HG03175 (cell line): Measurements from ENCODE around the gene DROSHA.
"Not testable (repeated sequence)": the region's sequence is repeated elsewhere in the genome, so short reads cannot be mapped to it uniquely, and the experiment has no call there.

ENCODE experiments used
- ATAC-seq: cut with Tn5 transposase; IDR thresholded peaks from one replicate; pipeline ENCODE4 v1.9.1; 2021; ENCODE audit warnings: mild to moderate bottlenecking, moderate library complexity; ENCODE audit not compliant: unreplicated experiment

DROSHA gene

DNA sequence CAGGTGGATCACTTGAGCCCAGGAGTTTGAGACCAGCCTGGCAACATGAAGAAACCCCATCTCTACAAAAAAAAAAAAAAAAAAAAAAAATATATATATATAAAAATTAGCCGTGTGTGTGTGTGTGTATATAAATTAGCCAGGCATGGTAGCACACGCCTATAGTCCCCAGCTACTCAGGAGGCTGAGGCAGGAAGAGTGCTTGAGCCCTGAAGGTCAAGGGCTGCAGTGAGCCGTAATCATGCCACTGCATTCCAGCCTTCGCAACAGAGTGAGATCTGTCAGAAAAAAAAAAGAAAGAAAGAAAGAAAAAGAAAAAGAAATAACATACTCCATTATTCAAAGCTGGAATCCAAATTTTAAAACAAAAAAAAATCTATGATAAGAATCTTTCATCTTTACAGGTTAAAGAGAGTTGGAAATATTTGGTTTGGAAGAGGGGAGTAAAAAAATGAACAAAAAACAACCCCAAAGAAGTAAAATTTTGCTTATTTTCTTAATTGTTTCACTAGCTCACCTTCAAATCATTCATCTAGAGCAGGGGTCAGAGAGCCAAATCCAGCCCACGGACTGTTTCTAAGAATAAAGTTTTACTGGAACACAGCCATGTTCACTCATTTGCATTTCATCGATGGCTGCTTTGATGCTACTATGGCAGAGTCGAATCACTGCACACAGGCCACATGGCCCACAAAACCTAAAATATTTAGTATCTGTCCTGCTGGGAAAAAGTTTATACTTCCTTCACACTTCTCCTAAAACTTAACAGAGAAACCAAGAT, 109.9 kb downstream of the DROSHA start:
- ATAC-seq, result no peak

DNA sequence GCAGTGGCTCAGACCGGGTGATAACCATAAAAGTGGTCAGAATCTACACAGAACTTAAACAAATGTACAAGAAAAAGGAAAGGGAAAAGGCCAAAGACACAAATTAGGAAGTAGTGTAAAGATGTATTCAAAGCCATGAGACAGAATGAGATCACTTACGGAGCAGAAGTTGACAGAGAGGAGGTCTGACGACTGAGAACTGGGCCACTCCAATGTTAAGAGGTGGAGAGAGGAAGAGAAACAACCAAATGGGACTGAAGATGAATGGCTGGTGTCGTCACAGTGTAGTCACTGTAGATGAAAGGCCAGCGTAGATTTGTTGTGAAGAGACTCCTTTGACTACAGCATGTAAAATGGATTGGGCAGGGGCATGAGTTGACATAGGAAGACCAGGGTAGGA, 114.4 kb downstream of the DROSHA start:
- ATAC-seq, result no peak

DNA sequence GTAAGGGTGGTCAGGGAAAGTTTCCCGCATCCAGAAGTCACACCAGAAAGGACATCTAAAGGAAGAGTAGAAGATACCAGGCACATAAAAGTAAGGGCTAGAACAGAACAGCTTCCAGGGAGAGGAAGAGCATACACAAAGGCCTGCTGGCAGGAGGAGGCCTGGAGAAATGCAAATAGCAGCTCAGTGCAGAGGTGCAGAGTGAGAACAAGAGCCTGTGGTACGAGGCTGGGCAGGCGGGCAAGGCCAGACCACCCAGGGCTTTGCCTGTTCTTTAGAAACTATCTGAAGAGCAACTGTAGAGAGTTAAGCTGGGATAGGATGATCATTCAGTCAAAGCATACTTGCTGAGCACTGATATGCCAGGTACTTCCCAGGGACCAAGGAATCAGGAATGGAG, 115.3 kb downstream of the DROSHA start:
- ATAC-seq, result no peak

DNA sequence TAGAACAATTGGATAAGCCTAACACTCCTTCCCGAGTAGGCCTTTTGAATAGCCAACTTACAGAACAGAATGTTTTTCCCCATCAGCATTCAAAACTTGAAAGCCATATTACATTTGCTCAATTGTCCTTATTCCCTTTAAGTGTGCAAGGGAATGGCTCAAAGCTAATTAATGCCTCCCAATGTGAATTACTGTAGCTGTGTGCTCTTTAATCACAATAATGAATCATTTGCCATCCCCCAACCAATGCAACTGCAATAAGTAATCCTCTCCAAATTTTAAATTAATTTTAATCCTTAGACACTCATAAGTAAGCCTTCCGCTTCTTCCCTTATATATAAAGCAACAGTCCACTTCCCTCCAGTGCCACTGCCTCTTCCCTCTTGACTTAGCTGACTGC, 115.9 kb downstream of the DROSHA start:
- no peak for ATAC-seq

DNA sequence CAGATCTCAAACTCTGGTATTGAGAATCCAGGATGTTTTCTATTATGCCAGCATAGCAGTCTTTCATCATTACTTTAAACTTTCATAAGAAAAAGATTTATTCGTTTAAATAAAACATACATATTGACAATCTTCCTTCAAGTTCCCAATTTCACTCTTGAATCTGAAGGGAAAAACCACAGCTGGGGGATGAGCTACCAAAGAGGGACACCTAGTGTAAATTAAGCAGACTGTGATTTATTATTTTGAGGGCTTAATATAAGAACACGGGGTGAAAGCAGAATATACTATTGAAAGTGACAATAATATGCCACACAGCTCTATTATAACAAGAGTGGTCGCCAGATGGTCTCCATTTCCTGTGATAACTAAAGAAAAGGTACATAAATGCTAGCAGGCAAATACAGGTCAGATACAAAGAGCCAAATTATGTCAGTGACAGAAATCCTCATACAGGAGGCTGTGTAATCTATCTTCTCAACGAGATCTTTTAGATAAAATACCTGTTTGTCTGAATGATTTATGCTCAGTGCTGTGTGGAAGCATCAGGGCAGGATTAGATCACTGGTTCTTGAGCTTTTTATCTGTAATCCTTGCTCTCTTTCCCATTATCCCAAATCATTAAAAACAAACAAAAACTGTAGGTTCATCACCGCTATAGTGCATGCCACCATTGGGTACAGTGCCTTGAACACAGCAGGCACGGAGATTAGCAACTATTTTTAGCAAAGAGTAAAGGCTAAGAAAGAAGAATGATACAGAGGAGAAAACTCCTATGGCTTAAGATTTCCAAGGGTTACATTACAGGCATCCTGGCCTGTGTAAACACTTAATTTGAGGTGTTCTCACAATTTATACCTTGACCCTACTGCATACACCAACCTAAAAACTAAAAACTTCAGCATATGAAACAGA, 116.6 kb downstream of the DROSHA start:
- no peak for ATAC-seq

DNA sequence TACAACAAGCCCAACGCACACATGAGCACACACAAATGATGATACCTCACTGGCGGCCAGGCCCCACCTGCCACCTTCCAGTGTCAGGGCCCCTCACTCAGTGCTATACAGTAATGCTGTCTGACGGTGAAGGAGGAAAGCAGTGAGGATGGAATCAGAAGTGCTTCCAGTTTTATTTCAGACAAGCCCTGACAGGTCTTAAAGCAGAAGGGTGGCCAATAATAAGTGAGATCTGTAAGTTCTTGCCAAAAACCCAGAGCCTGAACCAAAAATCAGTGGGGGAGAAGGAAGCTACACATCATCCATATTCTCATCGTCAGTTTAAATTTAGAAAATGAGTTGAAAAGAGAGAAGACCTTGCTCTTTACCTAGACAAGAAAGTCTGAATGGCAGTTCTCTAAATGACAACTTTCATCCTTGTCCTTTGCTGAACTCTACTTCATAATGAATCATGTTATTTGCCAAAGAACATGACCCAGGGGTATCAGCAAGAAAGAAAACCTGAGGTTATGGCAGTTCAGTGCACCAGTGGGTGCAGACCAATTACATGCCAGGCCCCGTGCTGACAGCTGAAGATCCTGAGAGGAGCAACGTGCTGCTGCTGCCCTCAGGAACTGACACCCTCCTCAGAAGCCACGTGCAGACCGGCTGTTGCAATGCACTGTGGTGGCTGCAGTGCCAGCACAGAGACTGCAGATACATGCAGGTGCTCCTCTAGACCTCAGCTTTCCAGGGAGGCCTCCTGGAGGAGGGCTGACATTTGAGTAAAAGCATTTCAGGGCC, 118.7 kb downstream of the DROSHA start:
- no peak for ATAC-seq

DNA sequence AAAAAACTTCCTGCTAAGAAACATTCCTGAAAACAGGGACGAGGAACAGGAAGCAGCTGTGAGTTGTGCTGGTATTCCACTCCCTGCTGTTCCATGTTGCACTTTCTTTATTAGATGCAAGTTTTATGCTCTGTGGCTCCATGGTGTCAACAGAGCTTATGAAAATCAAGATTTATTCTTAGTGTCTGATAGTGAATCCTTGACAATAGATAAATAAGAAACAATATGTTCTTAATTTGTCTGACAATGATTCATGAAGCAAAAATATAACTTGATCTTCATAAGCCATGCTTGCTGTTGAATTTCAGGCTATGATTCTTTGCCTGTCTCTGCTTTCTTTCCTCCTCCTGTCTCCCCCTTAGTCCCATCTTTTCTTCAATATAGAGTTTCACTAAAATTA, 119.6 kb downstream of the DROSHA start:
- no peak for ATAC-seq

DNA sequence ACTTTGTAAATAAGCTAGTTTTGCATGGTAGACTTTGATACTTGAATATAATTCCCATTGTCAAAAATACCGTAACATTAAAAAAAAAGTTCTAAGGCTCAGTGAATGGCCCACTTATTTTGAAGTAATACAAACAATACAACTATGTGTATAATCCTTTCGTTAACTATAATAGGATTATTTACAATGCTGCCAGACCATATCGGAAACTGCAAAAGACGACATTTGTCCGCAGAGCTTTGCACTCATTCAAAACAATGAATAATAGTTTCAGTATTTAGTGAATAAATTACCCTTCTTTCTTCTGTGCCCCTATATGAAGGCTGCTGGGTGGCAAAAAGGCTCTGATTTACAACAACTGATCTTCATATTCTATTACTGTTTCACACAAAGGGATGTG, 121.8 kb downstream of the DROSHA start:
- no peak for ATAC-seq

DNA sequence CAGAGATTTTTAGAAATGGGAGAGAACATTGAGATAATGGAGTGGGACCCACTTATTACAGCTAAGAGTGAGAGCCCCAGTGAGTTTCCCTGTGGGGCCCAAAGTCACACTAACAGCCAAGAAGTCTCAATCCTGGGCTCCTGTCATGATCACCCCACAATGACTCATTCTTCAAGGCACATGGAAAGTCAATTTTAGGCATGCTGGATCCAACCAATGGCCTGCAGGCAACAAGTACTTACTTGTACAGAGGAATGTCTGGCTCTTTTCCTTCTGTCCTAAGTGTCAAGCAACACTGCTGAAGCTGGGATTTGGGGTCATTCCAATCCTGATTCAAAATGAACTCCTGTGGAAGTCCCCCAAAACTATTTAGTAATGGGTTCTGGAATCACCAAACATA, 123.1 kb downstream of the DROSHA start:
- ATAC-seq, result no peak

DNA sequence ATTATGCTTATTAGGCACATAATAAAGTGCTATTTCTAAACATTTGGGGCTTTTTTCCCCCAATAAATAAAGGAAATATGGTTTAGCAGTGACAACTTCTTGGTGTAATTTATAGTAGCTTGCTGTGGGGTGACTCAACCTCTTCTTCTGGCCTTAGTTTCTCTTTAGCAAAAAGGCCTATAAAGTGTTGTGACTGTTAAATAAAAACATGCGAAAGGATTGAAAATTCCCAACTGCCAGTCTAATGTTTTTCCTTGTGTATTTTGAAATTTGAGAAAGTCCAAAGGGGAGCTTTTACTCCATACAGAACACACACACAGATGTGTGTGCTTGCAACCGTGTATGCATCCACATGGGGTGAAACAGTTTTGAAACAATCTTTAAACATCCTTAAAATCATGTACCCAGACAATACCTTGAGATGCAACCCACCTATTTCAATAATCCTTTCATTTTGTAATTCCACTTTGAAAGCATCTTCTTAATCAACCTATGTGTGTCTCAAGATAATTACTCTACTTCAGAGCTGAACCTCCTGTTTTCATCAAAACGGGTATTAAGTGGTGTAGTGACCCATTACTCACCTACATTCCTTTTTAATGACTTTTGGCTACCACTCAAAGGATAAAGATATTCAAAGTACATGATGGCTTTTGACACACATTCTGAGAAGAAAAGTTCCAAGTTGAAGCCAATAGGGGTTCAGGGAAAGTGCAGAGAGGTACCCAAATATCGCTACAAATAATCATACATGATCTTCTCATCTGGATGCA, 123.8 kb downstream of the DROSHA start:
- ATAC-seq, result no peak

DNA sequence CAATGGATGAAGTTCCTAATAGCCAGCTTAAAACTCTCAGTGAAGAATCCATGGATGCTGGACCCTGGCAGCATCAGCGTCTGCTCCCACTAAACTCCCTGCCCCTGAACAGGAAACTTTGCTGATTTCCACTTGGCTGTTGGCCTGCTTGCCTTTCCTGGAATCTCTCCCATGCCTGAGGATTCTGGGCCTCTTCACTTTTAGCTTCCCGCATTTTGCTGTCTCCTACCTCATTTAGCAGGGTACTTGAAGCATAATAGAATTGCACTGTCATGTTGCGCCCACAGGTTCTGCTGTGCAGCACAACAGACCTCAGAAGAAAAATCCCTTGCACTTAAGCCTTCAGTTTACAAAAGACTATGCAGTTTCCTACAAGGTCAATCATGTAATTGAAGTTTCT, 127.6 kb downstream of the DROSHA start:
- ATAC-seq, result no peak

DNA sequence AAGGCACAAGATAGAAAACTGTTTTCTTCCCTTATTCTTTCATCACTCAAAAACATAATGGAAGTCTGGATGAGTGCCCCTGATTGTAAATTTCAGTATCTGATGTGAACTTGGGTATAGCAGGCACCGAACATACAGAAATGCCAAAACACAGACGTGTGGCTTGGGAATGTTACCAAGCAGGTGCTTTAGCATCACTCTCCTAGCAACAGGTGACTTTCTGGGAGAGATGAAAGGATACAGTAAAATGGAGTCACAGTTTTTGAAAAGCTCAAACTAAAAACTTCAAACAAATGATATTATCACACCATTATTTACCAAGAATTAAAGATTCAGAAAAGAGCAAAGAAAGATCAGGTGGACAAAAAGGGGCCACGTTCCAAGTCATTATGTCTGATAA, 130.2 kb downstream of the DROSHA start:
- no peak for ATAC-seq

DNA sequence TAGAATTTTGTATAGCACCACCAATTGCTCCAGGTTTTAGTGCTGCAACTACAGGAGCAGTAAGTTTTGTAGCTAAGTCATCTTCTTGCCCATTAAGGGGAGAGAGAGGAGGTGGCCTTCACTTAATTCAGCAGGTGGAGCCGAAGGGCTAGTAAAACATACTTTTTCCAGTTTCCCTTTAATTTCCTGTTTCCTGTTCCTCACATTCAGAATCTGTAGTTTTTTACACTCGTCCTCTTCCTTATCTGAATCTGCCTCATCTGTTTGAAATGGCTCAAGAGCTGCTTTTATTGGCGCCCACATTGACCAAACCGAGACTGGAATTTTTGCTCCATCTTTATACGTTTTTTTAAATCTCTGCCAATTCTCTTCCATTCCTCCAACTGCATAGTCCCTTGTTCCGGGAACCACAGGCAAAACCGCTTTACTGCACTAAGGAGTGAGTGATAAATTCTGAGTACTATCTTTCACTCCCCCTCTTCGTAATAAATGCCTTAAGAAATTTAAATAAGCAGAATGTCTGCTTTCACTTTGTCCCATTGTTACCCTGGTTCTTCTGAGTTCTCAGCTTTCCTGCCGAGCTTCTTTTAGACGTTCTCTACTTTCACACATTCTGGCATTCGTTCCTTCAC, 133.9 kb downstream of the DROSHA start:
- no peak for ATAC-seq

DNA sequence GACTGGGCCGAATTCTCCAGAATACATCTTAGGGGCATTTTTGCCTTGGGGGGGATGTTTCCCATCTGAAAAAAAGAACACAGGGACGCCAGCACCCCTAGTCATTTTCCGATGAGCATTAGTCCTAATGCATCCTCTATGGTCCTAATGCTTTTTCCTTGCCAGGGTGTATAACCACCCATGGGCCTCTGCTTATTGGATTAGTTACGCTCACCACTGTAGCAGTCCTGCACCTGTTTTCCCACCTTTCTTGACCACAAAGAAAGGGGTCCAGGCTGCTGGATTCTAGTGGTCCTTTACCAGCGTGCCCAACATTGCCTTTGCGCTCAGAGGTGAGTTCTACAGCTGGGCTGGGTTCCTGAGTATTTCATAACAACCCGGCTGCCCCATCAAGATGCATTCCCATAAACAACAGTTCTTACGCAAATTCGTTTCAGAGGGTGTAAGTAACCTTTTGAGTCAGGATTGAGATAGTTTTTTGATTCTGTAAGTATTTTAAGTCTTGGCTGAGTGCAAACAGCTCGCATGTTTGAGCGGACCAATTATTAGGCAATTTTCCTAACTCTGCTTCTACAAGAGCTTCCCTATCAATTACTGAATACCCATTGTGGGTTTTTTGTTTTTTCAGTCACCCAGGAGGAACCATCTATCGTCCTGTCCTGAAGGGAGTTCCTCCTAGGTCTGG, 135.1 kb downstream of the DROSHA start:
- ATAC-seq, result no peak

DNA sequence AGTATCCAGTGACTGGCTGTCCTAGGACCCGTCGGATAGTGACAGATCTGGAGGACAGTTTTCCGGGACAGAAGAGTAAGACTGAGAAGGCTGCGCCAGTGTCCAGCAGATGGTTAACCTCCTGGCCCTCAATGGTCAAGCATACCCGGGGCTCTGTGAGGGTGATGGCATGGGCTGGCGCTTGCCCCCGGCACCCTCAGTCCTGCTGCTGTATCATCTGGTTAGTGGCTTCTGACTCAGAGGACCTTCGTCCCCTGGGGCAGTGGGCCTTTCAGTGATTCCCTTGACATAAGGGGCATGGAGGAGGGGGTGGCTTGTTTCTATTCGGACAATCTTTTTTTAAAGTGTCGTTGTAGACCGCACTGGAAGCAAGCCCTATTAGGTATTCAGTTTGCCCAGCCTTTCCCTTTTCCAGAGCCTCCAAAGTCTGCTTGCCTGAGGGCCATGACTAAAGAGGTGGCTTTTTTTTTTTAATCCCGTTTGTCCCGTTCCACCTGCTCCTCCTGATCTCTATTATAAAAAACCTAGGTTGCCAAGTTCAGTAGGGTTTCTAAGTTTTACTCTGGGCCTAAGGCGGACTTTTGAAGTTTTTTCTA, 136.3 kb downstream of the DROSHA start:
- ATAC-seq, result not testable (repeated sequence)

DNA sequence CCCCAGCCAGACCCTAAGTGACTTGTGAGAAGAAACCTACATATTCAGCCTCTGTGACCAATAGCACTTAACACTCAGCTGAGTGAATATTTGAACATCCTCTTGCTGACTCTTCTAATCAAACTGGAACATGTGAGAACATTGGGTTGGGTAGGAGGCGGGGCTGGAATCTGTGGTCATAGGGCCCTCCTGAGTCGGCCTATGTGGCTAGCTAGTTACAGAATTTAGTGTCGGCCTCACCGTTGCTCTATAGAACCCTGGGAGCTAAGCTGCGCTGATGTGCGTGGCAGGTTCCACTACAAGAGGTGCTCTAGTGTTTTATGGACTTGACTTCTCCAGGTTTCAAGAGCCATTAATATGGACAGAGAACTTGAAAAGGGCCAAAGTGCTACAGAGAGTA, 138.8 kb downstream of the DROSHA start:
- no peak for ATAC-seq

DNA sequence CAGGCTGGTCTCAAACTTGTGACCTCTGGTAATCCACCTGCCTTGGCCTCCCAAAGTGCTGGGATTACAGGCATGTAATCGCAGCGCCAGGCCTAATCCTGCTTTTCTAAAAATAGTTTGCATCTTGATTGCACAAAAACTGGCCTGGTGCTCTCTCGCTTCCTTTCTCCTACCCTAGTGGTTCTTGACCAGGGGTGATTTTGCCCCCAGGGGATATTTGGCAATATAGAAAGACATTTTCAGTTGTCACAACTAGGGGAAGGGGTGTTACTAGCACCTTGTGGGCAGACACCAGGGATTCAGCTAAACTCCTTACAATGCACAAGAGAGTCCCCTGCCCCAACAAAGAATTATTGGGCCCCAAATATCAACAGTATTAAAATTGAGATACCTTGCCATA, 139.8 kb downstream of the DROSHA start:
- no peak for ATAC-seq

DNA sequence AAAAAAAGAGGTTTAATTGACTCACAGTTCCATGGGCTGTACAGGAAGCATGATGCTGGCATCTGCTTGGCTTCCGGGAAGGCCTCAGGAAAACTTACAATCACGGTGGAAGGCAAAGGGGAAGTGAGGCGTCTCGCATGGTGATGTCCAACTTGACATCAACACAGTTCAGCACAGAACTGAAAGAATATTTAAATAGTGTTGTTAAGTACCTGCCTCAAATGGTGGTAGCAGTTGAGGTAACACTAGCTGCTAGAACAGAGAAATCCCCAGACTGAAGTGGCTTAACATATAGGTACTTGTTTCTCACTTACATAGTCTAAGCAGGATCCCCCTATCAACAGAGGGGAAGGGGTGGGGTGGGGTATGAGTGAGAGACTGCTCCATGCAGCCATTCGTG, 141.6 kb downstream of the DROSHA start:
- ATAC-seq, result no peak
